ENCODE results near the gene MR1. TPM values are rescaled to one million over a fixed set of nuclear protein-coding genes. Genes with fewer than 3 reads are reported as not detected.

Gene MR1
- total and polyA plus RNA-seq, 2 of the 13 experiments (the other 11 are each of a cell fraction or from before 2014, with no cell fraction given): 7.7 to 10.4 TPM

GRCh38 chr1:181064702-181065101 lies 30.9 kb downstream of the MR1 start (continued):
- TF ChIP-seq CAMTA2 (CRISPR knock-in tag; IDR thresholded peaks at IDR 0.05; ENCODE audit: borderline replicate concordance) (no peak), FOXO4 (CRISPR knock-in tag; conservative IDR thresholded peaks at IDR 0.05) (no peak)

- FAIRE-seq (no peak), ATAC-seq (no peak; the same call in 2 of the 3 replicates), DNase-seq (ENCODE audit: low spot score) (peak; percentile 69)
- H3K4me1 ChIP-seq (ENCODE audit: insufficient read depth, low read length): 0 out of 2 replicates have a peak, but pooled peaks cover 5% of the 10 kb centered on the region
- H3K4me2 ChIP-seq (ENCODE audit: low read depth, low read length): peak overlapping the region; percentile 5; the same call in 1 of the 2 replicates
- TF ChIP-seq ZNF629 (CRISPR knock-in tag; conservative IDR thresholded peaks at IDR 0.05) (no peak), NCOA5 (CRISPR knock-in tag; IDR thresholded peaks at IDR 0.05) (no peak), ZFP62 (CRISPR knock-in tag; IDR thresholded peaks at IDR 0.05) (no peak), ZNF850 (CRISPR knock-in tag; conservative IDR thresholded peaks at IDR 0.05) (no peak), IRF2 (CRISPR knock-in tag; IDR thresholded peaks at IDR 0.05) (no peak), ZNF616 (CRISPR knock-in tag; IDR thresholded peaks at IDR 0.05; ENCODE audit: low read depth) (no peak), SOX5 (CRISPR knock-in tag; IDR thresholded peaks at IDR 0.05; ENCODE audit: borderline replicate concordance) (peak; percentile 45; the same call in 1 of the 2 replicates), POGZ (CRISPR knock-in tag; IDR thresholded peaks at IDR 0.05) (no peak), THRA (CRISPR knock-in tag; IDR thresholded peaks at IDR 0.05; ENCODE audit: borderline replicate concordance) (peak; percentile 73; the same call in 1 of the 2 replicates), ZNF253 (CRISPR knock-in tag; IDR thresholded peaks at IDR 0.05; ENCODE audit: borderline replicate concordance) (no peak), TFE3 (CRISPR knock-in tag; IDR thresholded peaks at IDR 0.05) (0 out of 2 replicates have a peak, but pooled peaks have one; percentile 15), ZNF644 (CRISPR knock-in tag; IDR thresholded peaks at IDR 0.05; ENCODE audit: low read depth) (no peak), SOX13 (IDR thresholded peaks at IDR 0.05) (no peak), SOX13 (CRISPR knock-in tag; conservative IDR thresholded peaks at IDR 0.05 in 1 of 2, IDR thresholded peaks at IDR 0.05 in 1 of 2) (peak in 1 of 2 experiments; percentile 70; a peak in 2 of 4 replicates), ZNF430 (CRISPR knock-in tag; IDR thresholded peaks at IDR 0.05) (no peak), HMG20A (CRISPR knock-in tag; IDR thresholded peaks at IDR 0.05; ENCODE audit: borderline replicate concordance) (peak; percentile 31; the same call in 1 of the 2 replicates), ZNF720 (CRISPR knock-in tag; IDR thresholded peaks at IDR 0.05) (no peak)
- no TSS peak for BruUV-seq (replicated peaks)
- 5% methylated on average over 10 of the region's 10 CpGs for WGBS (ENCODE audit: low lambda C conversion rate)
- H4K20me1 ChIP-seq (ENCODE audit: insufficient read depth, low read length): no peaks in the 10 kb centered on the region
- ChIA-PET POLR2A (no interaction called here), CTCF (ENCODE audit: low intra/inter-chr PET ratio, low total read pairs) (no interaction called here)
- no peaks in the 10 kb centered on the region for H3K36me3 ChIP-seq (replicated peaks in 1 of 2; ENCODE audit: control insufficient read depth in 1 of 2, insufficient read depth in 2 of 2, low read length in 2 of 2)
- in situ Hi-C loops (cut with HindIII; ENCODE audit: extremely low pct_ligation_motif_present, low pct_unique_long_range_greater_than_20kb): no loop called here
- intact Hi-C loops (cut with micrococcal nuclease; ENCODE audit: unreplicated experiment): no loop called here
- H3K79me2 ChIP-seq (ENCODE audit: insufficient read depth, low read length): no peaks in the 10 kb centered on the region
- no peak overlapping the region for H2AFZ ChIP-seq (ENCODE audit: low read length)
- H3K27ac ChIP-seq (ENCODE audit: extremely low read length, insufficient read depth, low read length): no peak overlapping the region
- H3K4me3 ChIP-seq (replicated peaks in 1 of 3; ENCODE audit: insufficient read depth in 1 of 3, low read depth in 2 of 3, low read length in 3 of 3): no peak overlapping the region
- H3K9me3 ChIP-seq (ENCODE audit: low read length): no peaks in the 10 kb centered on the region
- no peak overlapping the region for H3K9ac ChIP-seq (ENCODE audit: insufficient read depth, low read depth, low read length)
- H3K27me3 ChIP-seq (ENCODE audit: control insufficient read depth in 1 of 2, insufficient read depth in 2 of 2, low read length in 2 of 2): peaks cover 3 to 24% of the 10 kb centered on the region in 2 experiments; a peak in 3 of 5 replicates
Measured at GRCh38 chr1:181073638-181074037, 39.9 kb downstream of the MR1 start.
